Esophagus muscularis mucosa (tissue), 4 donors: ENCODE measurements around the gene NR3C2. TPM values are rescaled to one million over a fixed set of nuclear protein-coding genes. Genes with fewer than 3 reads are reported as not detected.

ENCODE experiments used
- DNase-seq: peaks from one replicate; pipeline ENCODE4 v3.0.0-alpha.2; 2017; ENCODE audit errors: extremely low spot score
- H3K27ac ChIP-seq, 4 donors: fragments of 200-600 bp; sonication (generic); replicated peaks in 1 of 4; 1 replicate in 3 of 4; 2 replicates in 1 of 4; pipeline ENCODE4 v1.5.1; 2016 to 2019; ENCODE audit warnings: mild to moderate bottlenecking in 1 of 4
- H3K27me3 ChIP-seq, 4 donors: fragments of 200-600 bp; sonication (generic); one replicate each; pipeline versions ENCODE4 v1.5.1 to v1.6.0; 2016 to 2019
- H3K36me3 ChIP-seq, 4 donors: fragments of 200-600 bp; sonication (generic); one replicate each; pipeline ENCODE4 v1.5.1; 2016 to 2019
- H3K4me1 ChIP-seq, 4 donors: fragments of 200-600 bp; sonication (generic); one replicate each; pipeline ENCODE4 v1.5.1; 2016 to 2019
- H3K4me3 ChIP-seq, 4 donors: fragments of 200-600 bp; sonication (generic); 1 replicate in 2 of 4; 2 replicates in 2 of 4; pipeline ENCODE4 v1.5.1; 2016 to 2019; ENCODE audit warnings: mild to moderate bottlenecking in 4 of 4, moderate library complexity in 1 of 4
- H3K9me3 ChIP-seq, 4 donors: fragments of 200-600 bp; sonication (generic); 1 replicate in 3 of 4; 2 replicates in 1 of 4; pipeline ENCODE4 v1.5.1; 2016 to 2019
- EP300 ChIP-seq: sonication (generic); formaldehyde crosslinking; IDR thresholded peaks from one replicate; pipeline ENCODE4 v1.6.1; 2017; ENCODE audit warnings: antibody characterized with exemption
- POLR2A ChIP-seq: fragments of 450-650 bp; IDR thresholded peaks from one replicate; pipeline ENCODE4 v1.6.1; 2017; ENCODE audit warnings: antibody characterized with exemption, moderate library complexity, mild to moderate bottlenecking, low read depth
- POLR2AphosphoS5 ChIP-seq, 2 donors: sonication (generic); formaldehyde crosslinking; IDR thresholded peaks; one replicate each; pipeline ENCODE4 v1.6.1; 2017; ENCODE audit warnings: antibody characterized with exemption in 2 of 2
- WGBS: methylation state at CpG from one replicate; pipeline ENCODE4 v1.1.5; 2018; 5-methylcytosine and 5-hydroxymethylcytosine counted together
- intact Hi-C: fragments of 100-400 bp; cut with DNase I; formaldehyde crosslinking; loops from one replicate; pipeline ENCODE4 v1.15.1; 2023
- total RNA-seq, 4 donors: library from RNA; depleted of rRNA; stranded (reverse); fragments of >200 nt; gene quantifications; one replicate each; pipeline versions ENCODE4 v1.1.0 to v1.2.1, GENCODE V29; 2016
- TF ChIP-seq, protein P1 (sequence below), 3 experiments: fragments of 200-600 bp in 2 of 3; fragments of 450-650 bp in 1 of 3; sonication (generic) in 2 of 3; IDR thresholded peaks; one replicate each; pipeline ENCODE4 v1.5.1; 2017 to 2019; ENCODE audit warnings: antibody characterized with exemption in 3 of 3, mild to moderate bottlenecking in 2 of 3, moderate library complexity in 1 of 3

Gene NR3C2
- total RNA-seq, 4 donors from 2014 or later, result 10.0 to 14.6 (median 12.1) TPM

GRCh38 chr4:148161601-148162000 is 280.6 kb downstream of the NR3C2 start:
- intact Hi-C loops, result no loop called here
- no peak overlapping the region for H3K4me3 ChIP-seq
- no peaks in the 10 kb centered on the region for H3K27me3 ChIP-seq
- H3K4me1 ChIP-seq, result peaks cover 12 to 19% (median 18%) of the 10 kb centered on the region in 4 donors
- H3K36me3 ChIP-seq, result no peaks in the 10 kb centered on the region
- WGBS, result 93% methylated on average over 2 of the region's 2 CpGs
- H3K9me3 ChIP-seq, result no peaks in the 10 kb centered on the region
- no peak for DNase-seq
- H3K27ac ChIP-seq, result no peak overlapping the region
- TF ChIP-seq, protein P1, sequence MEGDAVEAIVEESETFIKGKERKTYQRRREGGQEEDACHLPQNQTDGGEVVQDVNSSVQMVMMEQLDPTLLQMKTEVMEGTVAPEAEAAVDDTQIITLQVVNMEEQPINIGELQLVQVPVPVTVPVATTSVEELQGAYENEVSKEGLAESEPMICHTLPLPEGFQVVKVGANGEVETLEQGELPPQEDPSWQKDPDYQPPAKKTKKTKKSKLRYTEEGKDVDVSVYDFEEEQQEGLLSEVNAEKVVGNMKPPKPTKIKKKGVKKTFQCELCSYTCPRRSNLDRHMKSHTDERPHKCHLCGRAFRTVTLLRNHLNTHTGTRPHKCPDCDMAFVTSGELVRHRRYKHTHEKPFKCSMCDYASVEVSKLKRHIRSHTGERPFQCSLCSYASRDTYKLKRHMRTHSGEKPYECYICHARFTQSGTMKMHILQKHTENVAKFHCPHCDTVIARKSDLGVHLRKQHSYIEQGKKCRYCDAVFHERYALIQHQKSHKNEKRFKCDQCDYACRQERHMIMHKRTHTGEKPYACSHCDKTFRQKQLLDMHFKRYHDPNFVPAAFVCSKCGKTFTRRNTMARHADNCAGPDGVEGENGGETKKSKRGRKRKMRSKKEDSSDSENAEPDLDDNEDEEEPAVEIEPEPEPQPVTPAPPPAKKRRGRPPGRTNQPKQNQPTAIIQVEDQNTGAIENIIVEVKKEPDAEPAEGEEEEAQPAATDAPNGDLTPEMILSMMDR (IDR thresholded peaks at IDR 0.05), result no peak
- TF ChIP-seq POLR2AphosphoS5 (IDR thresholded peaks at IDR 0.05), result no peak
- TF ChIP-seq POLR2A, result no peak
- TF ChIP-seq EP300, result no peak

DNA sequence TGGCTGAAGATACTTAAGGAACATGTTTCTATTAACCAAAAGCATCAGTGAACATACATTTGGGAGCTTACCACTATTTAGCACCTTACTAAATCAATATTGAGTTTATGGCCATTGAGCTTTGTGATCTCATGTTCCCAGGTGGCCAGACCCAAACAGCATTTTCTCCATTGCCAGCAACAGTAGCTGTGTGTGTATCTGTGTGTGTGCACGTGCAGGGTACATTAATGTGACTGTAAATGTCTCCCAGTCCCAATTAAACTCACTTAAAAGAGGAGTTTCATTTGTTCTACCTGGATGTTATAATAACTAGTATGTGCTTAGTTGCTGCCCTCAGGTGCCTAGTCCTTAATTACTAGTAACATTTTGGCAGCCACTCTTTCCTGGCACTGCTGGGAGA is 282.4 kb downstream of the NR3C2 start:
- no peaks in the 10 kb centered on the region for H3K36me3 ChIP-seq
- peaks cover 5 to 7% (median 7%) of the 10 kb centered on the region in 4 donors for H3K4me1 ChIP-seq
- H3K9me3 ChIP-seq, result no peaks in the 10 kb centered on the region
- WGBS, result 83% methylated on average over 1 of the region's 1 CpG
- H3K27me3 ChIP-seq, result no peaks in the 10 kb centered on the region
- TF ChIP-seq EP300 (no peak), POLR2A (no peak), POLR2AphosphoS5 (IDR thresholded peaks at IDR 0.05) (no peak)
- TF ChIP-seq, protein P1 (IDR thresholded peaks at IDR 0.05), result no peak
- no peak overlapping the region for H3K4me3 ChIP-seq
- H3K27ac ChIP-seq, result no peak overlapping the region
- intact Hi-C loops, result no loop called here
- DNase-seq, result no peak

DNA sequence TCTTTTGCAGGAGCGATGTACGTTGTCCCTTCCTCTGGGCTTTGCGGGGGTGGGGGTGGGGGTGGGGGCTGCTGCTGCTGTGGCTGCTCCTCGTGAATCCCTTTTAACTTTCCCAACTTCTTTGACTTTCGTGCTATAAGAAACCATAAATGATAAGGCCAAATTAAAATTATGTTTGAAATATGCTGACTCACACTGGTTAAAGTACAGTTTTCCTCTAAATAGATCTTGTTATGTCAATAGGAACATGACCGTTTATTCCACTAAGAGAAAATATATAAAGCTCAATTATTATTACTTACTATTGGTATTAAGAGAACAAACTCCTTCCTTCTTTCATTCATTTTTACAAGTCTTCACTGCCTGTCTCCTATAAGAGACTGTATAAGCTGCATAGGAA is 287.4 kb downstream of the NR3C2 start:
- DNase-seq, result no peak
- Histone ChIP-seq H3K4me3 (no peak overlapping the region), H3K9me3 (no peaks in the 10 kb centered on the region), H3K27ac (no peak overlapping the region), H3K36me3 (peaks cover 0 to 6% (median 2%) of the 10 kb centered on the region in 4 donors), H3K27me3 (no peaks in the 10 kb centered on the region), H3K4me1 (peaks cover 0 to 8% (median 0%) of the 10 kb centered on the region in 4 donors)
- 96% methylated on average over 6 of the region's 6 CpGs for WGBS
- intact Hi-C loops, result no loop called here
- TF ChIP-seq EP300 (no peak), POLR2A (no peak), POLR2AphosphoS5 (IDR thresholded peaks at IDR 0.05) (no peak)
- TF ChIP-seq, protein P1 (IDR thresholded peaks at IDR 0.05), result no peak

DNA sequence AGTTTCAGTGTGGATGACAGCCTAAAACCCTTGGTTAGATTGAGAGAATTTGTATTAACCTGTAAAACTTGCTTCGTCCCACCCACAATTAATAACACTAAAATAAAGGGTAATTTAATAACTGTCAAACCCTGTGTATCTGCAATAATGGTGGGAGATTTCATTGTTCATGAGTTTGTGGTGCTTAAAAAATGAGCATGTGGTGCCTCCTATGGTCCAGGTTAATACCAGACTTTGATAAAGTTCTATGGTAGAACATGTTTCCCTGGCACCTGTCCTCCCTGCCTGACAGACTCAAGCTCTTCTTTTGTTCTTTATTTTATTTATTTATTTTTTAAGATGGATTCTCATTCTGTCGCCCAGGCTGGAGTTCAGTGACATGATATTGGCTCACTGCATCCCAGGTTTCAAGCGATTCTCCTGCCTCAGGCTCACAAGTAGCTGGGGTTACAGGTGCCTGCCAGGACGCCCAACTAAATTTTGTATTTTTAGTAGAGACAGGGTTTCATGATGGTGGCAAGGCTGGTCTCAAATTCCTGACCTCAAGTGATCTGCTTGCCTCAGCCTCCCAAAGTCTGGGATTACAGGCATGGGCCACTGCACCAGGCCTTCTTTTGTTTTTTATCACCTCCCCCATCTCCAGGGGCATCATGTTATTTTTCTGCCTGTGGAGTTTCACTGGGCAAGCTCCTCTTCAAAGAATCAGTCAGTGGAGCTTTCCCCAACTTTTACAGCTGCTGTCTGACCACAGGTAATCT is 289.2 kb downstream of the NR3C2 start:
- WGBS, result 99% methylated on average over 4 of the region's 4 CpGs
- peaks cover 0 to 6% (median 2%) of the 10 kb centered on the region in 4 donors for H3K36me3 ChIP-seq
- H3K27me3 ChIP-seq, result no peaks in the 10 kb centered on the region
- peaks cover 0 to 8% (median 0%) of the 10 kb centered on the region in 4 donors for H3K4me1 ChIP-seq
- H3K27ac ChIP-seq, result no peak overlapping the region
- H3K4me3 ChIP-seq, result no peak overlapping the region
- no peak for DNase-seq
- H3K9me3 ChIP-seq, result no peaks in the 10 kb centered on the region
- TF ChIP-seq POLR2AphosphoS5 (IDR thresholded peaks at IDR 0.05) (no peak), POLR2A (no peak), EP300 (no peak)
- TF ChIP-seq, protein P1 (IDR thresholded peaks at IDR 0.05), result peak in 1 of 3 experiments; percentile 3
- intact Hi-C loops, result no loop called here
